Rectal smooth muscle tissue (tissue), 1 donor: ENCODE results near the gene NFATC2.

Experiments used
- H3K27ac ChIP-seq: one replicate; pipeline ENCODE4 v1.7.0; 2013; ENCODE audit warnings: low read depth, low read length, inconsistent platforms
- H3K27me3 ChIP-seq: one replicate; pipeline ENCODE4 v1.7.0; 2013; ENCODE audit warnings: low read length; ENCODE audit not compliant: control insufficient read depth, insufficient read depth
- H3K36me3 ChIP-seq: one replicate; pipeline ENCODE4 v1.7.0; 2013; ENCODE audit warnings: low read length; ENCODE audit not compliant: control insufficient read depth, insufficient read depth
- H3K4me1 ChIP-seq: one replicate; pipeline ENCODE4 v1.7.0; 2013; ENCODE audit warnings: low read length; ENCODE audit not compliant: control insufficient read depth, insufficient read depth
- H3K4me3 ChIP-seq: one replicate; pipeline ENCODE4 v1.7.0; 2013; ENCODE audit warnings: low read length
- H3K9ac ChIP-seq: one replicate; pipeline ENCODE4 v1.7.0; 2013; ENCODE audit warnings: low read length

The NFATC2 gene

DNA sequence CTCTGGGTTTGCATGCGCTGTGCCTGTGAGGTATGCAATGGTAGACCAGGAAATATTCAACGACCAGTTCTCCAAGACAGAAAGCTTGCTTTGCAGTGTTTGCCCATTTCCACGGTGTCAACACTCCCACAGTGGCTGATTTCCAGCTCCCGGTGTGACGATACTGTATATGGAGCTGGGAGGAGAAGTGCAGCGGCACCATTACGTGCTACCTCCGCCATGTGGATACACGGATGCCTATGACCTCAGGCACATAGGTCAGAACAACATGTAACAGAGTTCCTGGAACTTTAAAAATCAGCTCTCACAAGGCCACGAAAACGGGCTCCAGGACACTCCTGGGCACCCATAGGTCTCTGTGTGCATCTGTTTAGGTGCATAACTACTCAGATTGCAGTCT is 51.1 kb downstream of the NFATC2 start:
- Histone ChIP-seq H3K4me1 (peaks cover 5% of the 10 kb centered on the region), H3K4me3 (no peak overlapping the region), H3K27me3 (no peaks in the 10 kb centered on the region), H3K36me3 (no peaks in the 10 kb centered on the region), H3K27ac (no peak overlapping the region), H3K9ac (no peak overlapping the region)

- H3K9ac ChIP-seq: no peak overlapping the region
- no peaks in the 10 kb centered on the region for H3K36me3 ChIP-seq
- H3K4me3 ChIP-seq: no peak overlapping the region
- no peaks in the 10 kb centered on the region for H3K27me3 ChIP-seq
- H3K4me1 ChIP-seq: peaks cover 5% of the 10 kb centered on the region
- no peak overlapping the region for H3K27ac ChIP-seq
These were observed 51.9 kb downstream of the NFATC2 start for GRCh38 chr20:51490635-51491034.

- H3K27ac ChIP-seq: no peak overlapping the region
- H3K27me3 ChIP-seq: no peaks in the 10 kb centered on the region
- no peak overlapping the region for H3K4me3 ChIP-seq
- no peaks in the 10 kb centered on the region for H3K36me3 ChIP-seq
- no peak overlapping the region for H3K9ac ChIP-seq
- H3K4me1 ChIP-seq: peaks cover 5% of the 10 kb centered on the region
These were observed 52.9 kb downstream of the NFATC2 start for GRCh38 chr20:51489611-51490010.

DNA sequence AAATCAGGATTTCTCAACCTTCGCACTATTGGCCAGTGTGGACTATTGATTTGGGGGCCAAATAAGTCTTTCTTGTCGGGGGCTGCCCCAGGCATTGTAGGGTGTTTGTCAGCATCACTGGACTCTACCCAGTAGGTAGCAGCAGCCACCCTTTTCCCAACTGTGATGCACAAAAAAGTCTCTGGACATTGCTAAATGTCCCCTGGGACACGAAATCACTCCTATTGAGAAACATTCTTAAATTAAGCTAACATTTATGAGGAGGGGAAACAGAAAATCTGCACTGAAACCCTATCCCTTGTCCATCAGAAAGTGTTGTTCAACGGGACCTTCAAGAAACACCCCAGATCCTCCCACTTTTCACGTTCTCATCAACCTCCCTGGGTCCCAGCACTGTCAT is 54.2 kb downstream of the NFATC2 start:
- no peak overlapping the region for H3K27ac ChIP-seq
- no peaks in the 10 kb centered on the region for H3K27me3 ChIP-seq
- H3K4me3 ChIP-seq: no peak overlapping the region

DNA sequence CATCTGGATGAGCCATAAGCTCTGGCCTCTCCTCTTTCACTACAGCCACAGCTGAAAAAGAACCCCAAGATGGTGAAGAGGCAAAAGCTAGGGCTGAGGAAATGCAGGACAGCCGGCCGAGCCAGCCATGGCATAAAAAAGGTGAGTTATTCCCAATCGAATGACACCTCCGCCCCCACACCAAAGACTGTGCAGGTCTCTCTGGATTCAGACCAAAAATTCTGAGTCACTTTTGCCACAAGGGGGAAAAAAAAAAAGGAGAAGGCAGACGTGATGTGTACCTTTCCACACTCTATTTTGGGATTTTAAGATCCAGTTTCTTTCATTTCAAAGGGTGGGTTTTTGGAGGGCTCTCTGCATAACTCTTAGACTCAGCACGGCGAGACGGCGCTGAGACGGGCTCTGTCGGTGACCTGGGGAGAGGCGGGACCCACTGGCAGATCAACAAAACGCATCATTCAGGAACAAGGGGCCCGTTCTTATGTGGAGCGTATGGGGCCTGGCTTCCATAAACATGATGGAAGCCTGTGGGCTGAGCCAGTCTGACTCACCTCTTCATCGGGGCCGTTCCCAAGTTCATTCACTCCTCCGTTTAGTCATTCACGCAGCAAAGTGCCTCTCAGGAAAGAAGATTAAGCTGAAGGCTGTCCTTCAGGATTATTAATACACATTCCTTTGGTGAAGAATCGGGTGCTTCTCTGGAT is 54.8 kb downstream of the NFATC2 start:
- no peak overlapping the region for H3K4me3 ChIP-seq

More for the DNA sequence above, 54.2 kb downstream of the NFATC2 start:
- Histone ChIP-seq H3K4me1 (peaks cover 5% of the 10 kb centered on the region), H3K36me3 (no peaks in the 10 kb centered on the region), H3K9ac (no peak overlapping the region)

DNA sequence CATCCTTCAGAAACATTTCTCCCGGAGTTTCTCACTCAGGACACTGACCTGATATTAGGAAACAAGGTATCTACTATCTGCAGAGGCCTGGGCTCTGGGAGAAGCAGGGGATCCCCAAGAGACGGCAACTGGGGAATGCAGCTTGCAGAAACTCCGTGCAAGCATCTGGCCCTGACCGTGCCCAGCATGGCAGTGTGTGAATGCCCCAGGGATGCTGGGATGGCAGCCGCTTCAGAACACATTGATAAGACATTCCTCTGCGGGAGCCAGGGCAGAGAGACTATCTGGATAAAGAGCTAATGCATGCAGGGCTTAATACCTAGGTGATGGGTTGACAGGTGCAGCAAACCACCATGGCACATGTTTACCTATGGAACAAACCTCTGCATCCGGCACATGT is 55.4 kb downstream of the NFATC2 start:
- no peaks in the 10 kb centered on the region for H3K27me3 ChIP-seq
- H3K4me1 ChIP-seq: peaks cover 5% of the 10 kb centered on the region
- no peak overlapping the region for H3K4me3 ChIP-seq
- no peak overlapping the region for H3K9ac ChIP-seq
- no peak overlapping the region for H3K27ac ChIP-seq
- H3K36me3 ChIP-seq: no peaks in the 10 kb centered on the region

More for the DNA sequence above, 54.8 kb downstream of the NFATC2 start:
- H3K4me1 ChIP-seq: peaks cover 5% of the 10 kb centered on the region
- H3K27me3 ChIP-seq: no peaks in the 10 kb centered on the region
- H3K9ac ChIP-seq: no peak overlapping the region
- no peaks in the 10 kb centered on the region for H3K36me3 ChIP-seq
- no peak overlapping the region for H3K27ac ChIP-seq

GRCh38 chr20:51486197-51487005 is 56.1 kb downstream of the NFATC2 start:
- H3K36me3 ChIP-seq: no peaks in the 10 kb centered on the region

DNA sequence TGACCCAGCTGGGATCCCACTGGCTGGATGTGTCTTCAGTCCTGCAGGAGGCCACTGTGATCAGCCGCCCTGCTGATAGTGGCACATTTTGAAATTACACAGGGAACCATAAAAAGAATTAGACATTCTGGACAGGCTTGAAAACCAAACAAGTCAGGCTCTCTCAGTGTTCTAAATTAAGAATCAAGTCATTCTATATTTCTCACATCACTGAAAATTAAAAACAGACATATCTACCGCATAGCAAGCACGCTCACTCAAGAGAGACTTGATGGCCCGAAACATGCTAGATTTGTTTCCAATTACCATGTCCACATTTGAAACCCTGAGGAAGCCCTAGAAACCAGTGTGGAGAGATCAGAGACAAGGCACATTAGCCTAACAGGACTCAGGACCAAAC is 57.7 kb downstream of the NFATC2 start:
- no peak overlapping the region for H3K9ac ChIP-seq
- no peak overlapping the region for H3K27ac ChIP-seq
- no peaks in the 10 kb centered on the region for H3K27me3 ChIP-seq
- no peaks in the 10 kb centered on the region for H3K36me3 ChIP-seq
- H3K4me1 ChIP-seq: peaks cover 5% of the 10 kb centered on the region
- H3K4me3 ChIP-seq: no peak overlapping the region

More at GRCh38 chr20:51486197-51487005, 56.1 kb downstream of the NFATC2 start:
- peaks cover 5% of the 10 kb centered on the region for H3K4me1 ChIP-seq
- H3K27ac ChIP-seq: no peak overlapping the region
- H3K4me3 ChIP-seq: no peak overlapping the region
- H3K9ac ChIP-seq: no peak overlapping the region
- no peaks in the 10 kb centered on the region for H3K27me3 ChIP-seq

DNA sequence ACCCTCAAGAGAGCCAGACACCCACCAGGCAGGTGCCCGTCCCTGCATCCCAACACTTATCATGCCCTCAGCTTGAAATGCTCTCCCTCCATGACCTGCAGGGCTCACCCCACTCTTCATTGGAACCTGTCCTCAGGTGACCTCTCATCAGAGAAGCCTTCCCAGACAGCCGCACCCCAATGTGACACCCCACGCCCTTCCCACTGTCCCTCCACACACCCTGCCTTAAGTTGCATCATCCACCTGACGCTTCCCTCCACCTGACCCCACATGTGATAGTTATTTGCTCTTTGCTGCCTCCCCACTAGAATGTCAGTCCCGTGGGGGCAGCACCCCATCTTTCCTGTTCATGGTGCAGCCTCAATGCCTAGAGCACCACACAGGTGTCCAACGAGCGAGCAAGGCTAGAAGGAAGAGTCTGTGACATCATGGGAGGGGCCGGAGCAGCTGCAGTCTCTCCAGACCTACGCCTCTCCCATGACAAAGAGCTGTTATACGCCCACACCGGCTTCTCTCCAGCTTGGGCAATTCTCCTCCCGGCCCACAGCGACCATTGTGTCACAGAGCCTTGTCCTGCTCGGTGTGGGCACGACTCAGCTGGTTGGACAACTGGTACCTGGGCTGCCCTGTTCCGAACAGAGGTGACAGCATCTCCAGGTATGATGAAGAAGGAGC is 58.2 kb downstream of the NFATC2 start:
- H3K27ac ChIP-seq: no peak overlapping the region
- no peaks in the 10 kb centered on the region for H3K36me3 ChIP-seq
- no peak overlapping the region for H3K4me3 ChIP-seq
- H3K27me3 ChIP-seq: no peaks in the 10 kb centered on the region
- peaks cover 5% of the 10 kb centered on the region for H3K4me1 ChIP-seq
- no peak overlapping the region for H3K9ac ChIP-seq

DNA sequence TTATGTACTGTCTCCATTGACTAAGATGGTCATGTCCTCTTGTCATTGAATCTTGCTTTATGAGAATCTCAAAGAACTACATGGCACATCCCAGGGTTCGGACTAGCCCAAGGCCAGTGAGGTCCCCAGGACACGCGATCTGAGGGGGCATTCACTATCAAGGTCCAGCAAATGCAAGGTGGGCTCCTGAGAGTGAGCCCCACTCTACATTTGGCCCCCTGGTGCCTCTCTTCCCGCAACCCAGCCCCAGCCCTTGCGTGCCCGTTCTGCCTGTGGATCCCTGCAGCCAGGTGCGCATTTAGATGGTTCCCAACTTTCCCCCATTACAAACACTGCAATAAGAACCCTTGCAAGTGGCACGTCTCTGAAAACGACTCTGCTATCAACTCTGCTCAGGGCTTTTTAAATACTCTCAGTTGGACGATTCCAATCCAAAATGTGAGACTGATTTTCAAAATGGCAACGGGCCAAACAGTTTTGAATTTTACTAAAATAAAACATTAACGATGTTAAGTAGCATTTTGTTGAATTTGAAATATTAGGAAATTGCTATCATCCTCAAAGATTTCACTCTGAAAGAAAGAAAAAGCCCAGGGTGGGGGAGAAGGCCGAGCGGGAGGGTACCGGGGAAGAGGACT is 59.6 kb downstream of the NFATC2 start:
- Histone ChIP-seq H3K27me3 (no peaks in the 10 kb centered on the region), H3K4me1 (peaks cover 3% of the 10 kb centered on the region), H3K9ac (no peak overlapping the region), H3K4me3 (no peak overlapping the region), H3K36me3 (no peaks in the 10 kb centered on the region), H3K27ac (no peak overlapping the region)

DNA sequence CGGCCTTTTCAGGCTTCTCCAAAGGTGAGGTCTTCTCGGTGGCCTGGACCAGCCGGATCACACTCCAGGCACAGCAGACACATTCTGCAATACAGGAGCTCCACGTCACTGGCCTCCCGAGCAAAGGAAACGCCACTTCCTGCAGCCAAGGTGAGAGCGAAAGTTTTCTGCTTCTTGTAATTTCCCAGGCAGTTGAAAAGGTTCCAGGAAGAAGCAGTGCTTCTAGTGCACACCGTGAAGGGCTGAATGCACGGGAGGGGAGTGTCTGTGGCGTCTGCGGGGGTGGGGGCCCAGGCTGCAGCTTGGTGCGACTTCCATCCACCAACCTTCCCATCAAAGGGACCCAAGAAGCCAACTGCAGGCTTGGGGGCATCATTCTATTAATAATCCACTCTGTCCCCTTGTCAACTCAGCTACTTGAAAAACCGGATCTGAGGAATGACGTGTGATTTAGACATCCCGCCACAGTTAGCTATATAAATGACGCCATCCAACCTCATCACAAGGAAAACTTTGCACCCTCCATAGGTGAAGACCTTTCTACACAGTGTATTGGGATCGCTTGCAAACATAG is 61.1 kb downstream of the NFATC2 start:
- no peaks in the 10 kb centered on the region for H3K36me3 ChIP-seq
- H3K9ac ChIP-seq: no peak overlapping the region
- no peaks in the 10 kb centered on the region for H3K27me3 ChIP-seq
- H3K4me1 ChIP-seq: no peaks in the 10 kb centered on the region
- no peak overlapping the region for H3K27ac ChIP-seq
- no peak overlapping the region for H3K4me3 ChIP-seq
